Progenitor cell of endocrine pancreas (in vitro differentiated cells): ENCODE results near the gene EPS8L1. TPM values are rescaled to one million over a fixed set of nuclear protein-coding genes. Genes with fewer than 3 reads are reported as not detected.
"Not testable (repeated sequence)": the region's sequence is repeated elsewhere in the genome, so short reads cannot be mapped to it uniquely, and the experiment has no call there.

ENCODE experiments used
- DNase-seq: peaks from one replicate; pipeline ENCODE4 v3.0.0; 2021; ENCODE audit warnings: low spot score; ENCODE audit not compliant: unreplicated experiment
- H3K27ac Mint-ChIP-seq: 2 replicates; pipeline ENCODE4 v1.8.0; 2021; ENCODE audit warnings: mild to moderate bottlenecking, moderate library complexity, mixed read lengths
- H3K27me3 Mint-ChIP-seq: 2 replicates; pipeline ENCODE4 v1.8.0; 2021; ENCODE audit warnings: mixed read lengths
- H3K36me3 Mint-ChIP-seq: 2 replicates; pipeline ENCODE4 v1.8.0; 2022; ENCODE audit warnings: mixed read lengths; ENCODE audit not compliant: insufficient read depth
- H3K4me1 Mint-ChIP-seq: 2 replicates; pipeline ENCODE4 v1.8.0; 2021; ENCODE audit warnings: low read depth, mixed read lengths
- H3K4me3 Mint-ChIP-seq: 2 replicates; pipeline ENCODE4 v1.8.0; 2021; ENCODE audit warnings: low read depth, mild to moderate bottlenecking, moderate library complexity, mixed read lengths
- H3K9me3 Mint-ChIP-seq: 2 replicates; pipeline ENCODE4 v1.8.0; 2021; ENCODE audit warnings: low read depth, mixed read lengths
- total RNA-seq: library from RNA; stranded (reverse); gene quantifications from 2 replicates; pipeline ENCODE4 v1.2.1, GENCODE V29; 2021
- TF ChIP-seq, protein P1 (sequence below): fragments of 200-600 bp; sonication (generic); IDR thresholded peaks from one replicate; pipeline ENCODE4 v1.5.0; 2021; ENCODE audit warnings: antibody characterized with exemption, mild to moderate bottlenecking; ENCODE audit not compliant: unreplicated experiment

Gene EPS8L1
- total RNA-seq, 1 donor from 2014 or later = 14.4 TPM

DNA sequence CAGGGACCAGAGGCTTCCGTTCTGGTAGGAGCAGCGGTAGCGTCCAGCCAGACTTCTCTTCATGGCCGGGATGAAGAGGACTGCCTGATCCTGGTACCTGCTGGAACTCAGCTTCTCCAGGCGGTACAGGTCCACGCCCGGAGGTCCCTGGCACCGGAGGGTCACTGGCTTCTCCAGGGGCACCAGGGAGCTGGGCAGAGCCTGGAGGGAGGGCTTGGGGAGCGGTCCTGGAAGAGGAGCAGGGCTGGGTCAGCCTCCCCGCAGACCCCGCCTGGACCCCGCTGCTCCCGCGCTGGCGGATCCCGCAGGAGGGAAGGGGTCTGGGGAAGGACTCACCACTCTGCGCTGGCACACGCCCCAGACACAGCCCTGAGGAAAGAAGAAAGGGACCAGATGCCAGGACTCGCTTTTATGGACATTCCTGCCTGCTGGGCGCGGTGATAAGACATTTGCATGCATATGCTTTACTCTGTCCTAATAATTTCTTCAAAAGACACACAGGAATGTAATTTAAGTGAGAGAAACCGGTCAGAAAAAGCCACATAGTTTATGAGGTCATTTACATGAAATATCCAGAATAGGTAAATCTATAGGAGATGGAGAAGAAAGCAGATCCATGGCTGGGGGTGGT lies 43.4 kb upstream of the EPS8L1 start:
- no peak overlapping the region for H3K27ac Mint-ChIP-seq

DNA sequence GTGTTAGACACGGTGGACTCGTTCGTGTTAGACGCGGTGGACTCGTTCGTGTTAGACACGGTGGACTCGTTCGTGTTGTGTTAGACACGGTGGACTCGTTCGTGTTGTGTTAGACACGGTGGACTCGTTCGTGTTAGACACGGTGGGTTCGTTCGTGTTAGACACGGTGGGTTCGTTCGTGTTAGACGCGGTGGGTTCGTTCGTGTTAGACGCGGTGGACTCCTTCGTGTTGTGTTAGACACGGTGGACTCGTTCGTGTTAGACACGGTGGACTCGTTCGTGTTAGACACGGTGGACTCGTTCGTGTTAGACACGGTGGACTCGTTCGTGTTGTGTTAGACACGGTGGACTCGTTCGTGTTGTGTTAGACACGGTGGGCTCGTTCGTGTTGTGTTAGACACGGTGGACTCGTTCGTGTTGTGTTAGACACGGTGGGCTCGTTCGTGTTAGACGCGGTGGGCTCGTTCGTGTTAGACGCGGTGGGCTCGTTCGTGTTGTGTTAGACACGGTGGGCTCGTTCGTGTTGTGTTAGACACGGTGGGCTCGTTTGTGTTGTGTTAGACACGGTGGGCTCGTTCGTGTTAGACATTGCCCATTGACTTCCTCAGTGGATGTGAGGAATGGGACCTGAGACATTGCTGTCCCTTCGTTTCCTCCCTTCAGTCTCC lies 42.6 kb upstream of the EPS8L1 start:
- H3K4me1 Mint-ChIP-seq, H3K27me3 Mint-ChIP-seq, DNase-seq, H3K27ac Mint-ChIP-seq, H3K4me3 Mint-ChIP-seq, H3K9me3 Mint-ChIP-seq, H3K36me3 Mint-ChIP-seq: not testable (repeated sequence)

More for the DNA sequence above, 43.4 kb upstream of the EPS8L1 start:
- H3K4me3 Mint-ChIP-seq = no peak overlapping the region
- H3K9me3 Mint-ChIP-seq = no peaks in the 10 kb centered on the region
- H3K36me3 Mint-ChIP-seq = peaks cover 2% of the 10 kb centered on the region
- TF ChIP-seq, protein P1, sequence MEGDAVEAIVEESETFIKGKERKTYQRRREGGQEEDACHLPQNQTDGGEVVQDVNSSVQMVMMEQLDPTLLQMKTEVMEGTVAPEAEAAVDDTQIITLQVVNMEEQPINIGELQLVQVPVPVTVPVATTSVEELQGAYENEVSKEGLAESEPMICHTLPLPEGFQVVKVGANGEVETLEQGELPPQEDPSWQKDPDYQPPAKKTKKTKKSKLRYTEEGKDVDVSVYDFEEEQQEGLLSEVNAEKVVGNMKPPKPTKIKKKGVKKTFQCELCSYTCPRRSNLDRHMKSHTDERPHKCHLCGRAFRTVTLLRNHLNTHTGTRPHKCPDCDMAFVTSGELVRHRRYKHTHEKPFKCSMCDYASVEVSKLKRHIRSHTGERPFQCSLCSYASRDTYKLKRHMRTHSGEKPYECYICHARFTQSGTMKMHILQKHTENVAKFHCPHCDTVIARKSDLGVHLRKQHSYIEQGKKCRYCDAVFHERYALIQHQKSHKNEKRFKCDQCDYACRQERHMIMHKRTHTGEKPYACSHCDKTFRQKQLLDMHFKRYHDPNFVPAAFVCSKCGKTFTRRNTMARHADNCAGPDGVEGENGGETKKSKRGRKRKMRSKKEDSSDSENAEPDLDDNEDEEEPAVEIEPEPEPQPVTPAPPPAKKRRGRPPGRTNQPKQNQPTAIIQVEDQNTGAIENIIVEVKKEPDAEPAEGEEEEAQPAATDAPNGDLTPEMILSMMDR = no peak
- DNase-seq = no peak
- no peaks in the 10 kb centered on the region for H3K27me3 Mint-ChIP-seq
- no peaks in the 10 kb centered on the region for H3K4me1 Mint-ChIP-seq

GRCh38 chr19:55034751-55035150 lies 40.9 kb upstream of the EPS8L1 start:
- Mint-ChIP-seq H3K36me3 (peaks cover 2% of the 10 kb centered on the region), H3K4me1 (no peaks in the 10 kb centered on the region), H3K27ac (no peak overlapping the region)

GRCh38 chr19:55036058-55036457 lies 39.6 kb upstream of the EPS8L1 start:
- Mint-ChIP-seq H3K27me3 (no peaks in the 10 kb centered on the region), H3K4me1 (no peaks in the 10 kb centered on the region), H3K36me3 (peaks cover 2% of the 10 kb centered on the region), H3K27ac (no peak overlapping the region), H3K4me3 (no peak overlapping the region), H3K9me3 (no peaks in the 10 kb centered on the region)
- TF ChIP-seq, protein P1 = no peak
- DNase-seq = no peak

More at GRCh38 chr19:55034751-55035150, 40.9 kb upstream of the EPS8L1 start:
- TF ChIP-seq, protein P1 = no peak
- H3K27me3 Mint-ChIP-seq = no peaks in the 10 kb centered on the region
- H3K9me3 Mint-ChIP-seq = no peaks in the 10 kb centered on the region
- no peak overlapping the region for H3K4me3 Mint-ChIP-seq
- DNase-seq = no peak

DNA sequence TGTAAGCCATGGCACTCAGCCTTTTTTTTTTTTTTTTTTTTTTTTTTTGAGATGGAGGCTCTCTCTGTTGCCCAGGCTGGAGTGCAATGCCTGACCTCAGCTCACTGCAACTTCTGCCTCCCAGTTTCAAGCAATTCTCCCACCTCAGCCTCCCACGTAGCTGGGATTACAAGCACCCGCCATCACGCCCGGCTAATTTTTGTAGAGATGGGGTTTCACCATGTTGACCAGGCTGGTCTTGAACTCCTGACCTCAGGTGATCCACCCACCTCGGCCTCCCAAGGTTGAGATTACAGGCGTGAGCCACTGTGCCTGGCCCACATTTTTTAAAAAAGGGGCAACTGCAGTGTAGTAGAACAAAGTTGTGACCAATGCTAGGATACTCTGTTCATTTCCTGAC lies 38.1 kb upstream of the EPS8L1 start:
- DNase-seq, H3K27me3 Mint-ChIP-seq, H3K36me3 Mint-ChIP-seq, H3K9me3 Mint-ChIP-seq, H3K27ac Mint-ChIP-seq, H3K4me3 Mint-ChIP-seq, H3K4me1 Mint-ChIP-seq: not testable (repeated sequence)

- not testable (repeated sequence) for H3K36me3 Mint-ChIP-seq, H3K4me3 Mint-ChIP-seq
These were observed 35.0 kb upstream of the EPS8L1 start for GRCh38 chr19:55040654-55041053.

GRCh38 chr19:55041244-55041626 lies 34.4 kb upstream of the EPS8L1 start:
- Mint-ChIP-seq H3K27me3 (no peaks in the 10 kb centered on the region), H3K4me3 (no peak overlapping the region), H3K9me3 (no peaks in the 10 kb centered on the region), H3K36me3 (no peaks in the 10 kb centered on the region), H3K4me1 (no peaks in the 10 kb centered on the region), H3K27ac (no peak overlapping the region)
- DNase-seq = no peak
- TF ChIP-seq, protein P1 = no peak

More at GRCh38 chr19:55040654-55041053, 35.0 kb upstream of the EPS8L1 start:
- DNase-seq, H3K4me1 Mint-ChIP-seq, H3K27ac Mint-ChIP-seq, H3K9me3 Mint-ChIP-seq, H3K27me3 Mint-ChIP-seq: not testable (repeated sequence)
